WTC11 (cell line): Measurements from ENCODE around the gene ADAMTSL4. TPM values are rescaled to one million over a fixed set of nuclear protein-coding genes. Genes with fewer than 3 reads are reported as not detected.

Experiments
- ATAC-seq: fragments of 200-7000 bp; cut with Tn5 transposase; 2 replicates; pipeline ENCODE4 v1.10.0; 2021; ENCODE audit warnings: mild to moderate bottlenecking, moderate library complexity
- CTCF ChIA-PET: fragments of 300-600 bp; sonication (Branson Sonifier 250); formaldehyde crosslinking; loops from one replicate; lab custom pipeline; 2021; ENCODE audit warnings: antibody characterized with exemption; lab: Charles Lee
- POLR2A ChIA-PET: fragments of 350-600 bp; sonication (Branson Sonifier 250); formaldehyde crosslinking; loops from one replicate; lab custom pipeline; 2021; ENCODE audit warnings: antibody characterized with exemption; lab: Charles Lee
- DNase-seq: peaks from one replicate; pipeline ENCODE4 v3.0.0; 2021; ENCODE audit warnings: low spot score
- H3K27ac Mint-ChIP-seq: 2 replicates; pipeline ENCODE4 v1.8.0; 2021; ENCODE audit warnings: mixed read lengths
- H3K27me3 Mint-ChIP-seq: 2 replicates; pipeline ENCODE4 v1.8.0; 2021; ENCODE audit warnings: low read depth, mild to moderate bottlenecking, moderate library complexity, mixed read lengths
- H3K36me3 Mint-ChIP-seq: 2 replicates; pipeline ENCODE4 v1.8.0; 2021; ENCODE audit warnings: mixed read lengths
- H3K4me1 Mint-ChIP-seq: 2 replicates; pipeline ENCODE4 v1.8.0; 2022; ENCODE audit warnings: mixed read lengths
- H3K4me3 Mint-ChIP-seq: 2 replicates; pipeline ENCODE4 v1.8.0; 2021; ENCODE audit warnings: mild to moderate bottlenecking, moderate library complexity, mixed read lengths
- H3K9me3 Mint-ChIP-seq: 2 replicates; pipeline ENCODE4 v1.8.0; 2021; ENCODE audit warnings: mixed read lengths
- ELF4 ChIP-seq: sonication (generic); formaldehyde crosslinking; IDR thresholded peaks from 2 replicates; pipeline ENCODE4 v1.8.1; 2022; ENCODE audit warnings: low read depth, mild to moderate bottlenecking, moderate library complexity, missing genetic modification reagents
- EMX1 ChIP-seq: fragments of 250-450 bp; sonication (Bioruptor Pico); IDR thresholded peaks from 2 replicates; pipeline ENCODE4 v1.8.0; 2021; ENCODE audit warnings: mild to moderate bottlenecking
- FOXJ3 ChIP-seq: sonication (generic); formaldehyde crosslinking; IDR thresholded peaks from 2 replicates; pipeline ENCODE4 v1.9.0; 2021; ENCODE audit warnings: missing genetic modification reagents, mild to moderate bottlenecking, borderline replicate concordance
- JAZF1 ChIP-seq: fragments of 250-450 bp; sonication (Bioruptor Pico); IDR thresholded peaks from 2 replicates; pipeline ENCODE4 v1.9.0; 2021; ENCODE audit warnings: moderate library complexity, mild to moderate bottlenecking, inconsistent platforms
- NR1H2 ChIP-seq: sonication (generic); formaldehyde crosslinking; IDR thresholded peaks from 2 replicates; pipeline ENCODE4 v1.9.0; 2021; ENCODE audit warnings: mild to moderate bottlenecking, moderate library complexity, missing genetic modification reagents
- PREB ChIP-seq: sonication (generic); formaldehyde crosslinking; IDR thresholded peaks from 2 replicates; pipeline ENCODE4 v1.8.1; 2022; ENCODE audit warnings: mild to moderate bottlenecking, missing genetic modification reagents, moderate library complexity, borderline replicate concordance
- RELA ChIP-seq: sonication (generic); formaldehyde crosslinking; IDR thresholded peaks from 2 replicates; pipeline ENCODE4 v1.8.1; 2022; ENCODE audit warnings: missing genetic modification reagents, mild to moderate bottlenecking, borderline replicate concordance
- SP1 ChIP-seq: sonication (generic); formaldehyde crosslinking; conservative IDR thresholded peaks from 2 replicates; pipeline ENCODE4 v1.8.1; 2022; ENCODE audit warnings: missing genetic modification reagents
- ZNF425 ChIP-seq: fragments of 250-450 bp; sonication (Bioruptor Pico); conservative IDR thresholded peaks from 2 replicates; pipeline ENCODE4 v1.9.0; 2021; ENCODE audit warnings: mild to moderate bottlenecking
- ZNF532 ChIP-seq: fragments of 250-450 bp; sonication (Bioruptor Pico); IDR thresholded peaks from 2 replicates; pipeline ENCODE4 v1.9.0; 2021; ENCODE audit warnings: mild to moderate bottlenecking, borderline replicate concordance
- total RNA-seq: library from RNA; stranded (reverse); gene quantifications from 3 replicates; pipeline ENCODE4 v1.2.3, GENCODE V29; 2021
- TF ChIP-seq, protein P1 (sequence below): sonication (generic); formaldehyde crosslinking; IDR thresholded peaks from 2 replicates; pipeline ENCODE4 v1.8.1; 2023; ENCODE audit warnings: mild to moderate bottlenecking, missing genetic modification reagents, borderline replicate concordance
- TF ChIP-seq, protein P2 (sequence below): sonication (generic); formaldehyde crosslinking; IDR thresholded peaks from 2 replicates; pipeline ENCODE4 v1.8.1; 2022; ENCODE audit warnings: low read depth, mild to moderate bottlenecking, moderate library complexity, missing genetic modification reagents, borderline replicate concordance

The ADAMTSL4 gene
- total RNA-seq, 1 experiment from 2014 or later: 6.6 TPM

DNA sequence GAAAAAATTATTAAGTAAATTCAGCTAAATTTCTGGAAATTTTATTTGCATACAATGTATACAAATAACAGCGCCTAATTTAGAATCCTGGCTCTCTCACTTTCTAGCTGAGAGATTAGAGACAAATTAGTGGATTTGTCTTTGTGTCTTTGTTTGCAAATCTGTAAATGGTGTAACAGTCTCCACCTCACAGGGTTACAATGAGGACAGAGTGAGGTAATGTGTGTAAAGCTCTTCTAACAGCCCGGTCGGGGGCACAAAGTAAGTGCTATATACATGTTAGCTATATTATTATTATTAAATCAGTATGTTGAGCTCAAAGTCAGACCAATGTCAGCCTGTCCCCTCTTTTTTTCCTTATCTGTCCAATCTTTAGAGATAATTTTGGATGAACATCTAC, 5.0 kb upstream of the ADAMTSL4 start:
- Mint-ChIP-seq H3K27ac (no peak overlapping the region), H3K36me3 (no peaks in the 10 kb centered on the region), H3K9me3 (no peaks in the 10 kb centered on the region), H3K4me1 (0 out of 2 replicates have a peak, but pooled peaks cover 3% of the 10 kb centered on the region), H3K4me3 (no peak overlapping the region), H3K27me3 (peaks cover 23% of the 10 kb centered on the region)
- ChIA-PET POLR2A (interaction anchor here (1.2 kb wide), 1 partner anchor 15 kb away, joined by 3 read pairs; no protein-coding TSS in a partner anchor), CTCF (interaction anchor here (1.0 to 1.9 kb wide), 3 partner anchors 9 to 16 kb away, joined by 4 to 11 read pairs (median 7); no protein-coding TSS in a partner anchor)
- TF ChIP-seq SP1 (CRISPR knock-in tag) (no peak), NR1H2 (CRISPR knock-in tag) (no peak), ZNF425 (CRISPR knock-in tag) (no peak), ELF4 (CRISPR knock-in tag) (no peak), JAZF1 (no peak), PREB (CRISPR knock-in tag) (no peak), FOXJ3 (CRISPR knock-in tag) (no peak), RELA (CRISPR knock-in tag) (no peak), EMX1 (CRISPR knock-in tag) (no peak), ZNF532 (no peak)
- TF ChIP-seq, protein P1, sequence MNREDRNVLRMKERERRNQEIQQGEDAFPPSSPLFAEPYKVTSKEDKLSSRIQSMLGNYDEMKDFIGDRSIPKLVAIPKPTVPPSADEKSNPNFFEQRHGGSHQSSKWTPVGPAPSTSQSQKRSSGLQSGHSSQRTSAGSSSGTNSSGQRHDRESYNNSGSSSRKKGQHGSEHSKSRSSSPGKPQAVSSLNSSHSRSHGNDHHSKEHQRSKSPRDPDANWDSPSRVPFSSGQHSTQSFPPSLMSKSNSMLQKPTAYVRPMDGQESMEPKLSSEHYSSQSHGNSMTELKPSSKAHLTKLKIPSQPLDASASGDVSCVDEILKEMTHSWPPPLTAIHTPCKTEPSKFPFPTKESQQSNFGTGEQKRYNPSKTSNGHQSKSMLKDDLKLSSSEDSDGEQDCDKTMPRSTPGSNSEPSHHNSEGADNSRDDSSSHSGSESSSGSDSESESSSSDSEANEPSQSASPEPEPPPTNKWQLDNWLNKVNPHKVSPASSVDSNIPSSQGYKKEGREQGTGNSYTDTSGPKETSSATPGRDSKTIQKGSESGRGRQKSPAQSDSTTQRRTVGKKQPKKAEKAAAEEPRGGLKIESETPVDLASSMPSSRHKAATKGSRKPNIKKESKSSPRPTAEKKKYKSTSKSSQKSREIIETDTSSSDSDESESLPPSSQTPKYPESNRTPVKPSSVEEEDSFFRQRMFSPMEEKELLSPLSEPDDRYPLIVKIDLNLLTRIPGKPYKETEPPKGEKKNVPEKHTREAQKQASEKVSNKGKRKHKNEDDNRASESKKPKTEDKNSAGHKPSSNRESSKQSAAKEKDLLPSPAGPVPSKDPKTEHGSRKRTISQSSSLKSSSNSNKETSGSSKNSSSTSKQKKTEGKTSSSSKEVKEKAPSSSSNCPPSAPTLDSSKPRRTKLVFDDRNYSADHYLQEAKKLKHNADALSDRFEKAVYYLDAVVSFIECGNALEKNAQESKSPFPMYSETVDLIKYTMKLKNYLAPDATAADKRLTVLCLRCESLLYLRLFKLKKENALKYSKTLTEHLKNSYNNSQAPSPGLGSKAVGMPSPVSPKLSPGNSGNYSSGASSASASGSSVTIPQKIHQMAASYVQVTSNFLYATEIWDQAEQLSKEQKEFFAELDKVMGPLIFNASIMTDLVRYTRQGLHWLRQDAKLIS (CRISPR knock-in tag): no peak
- TF ChIP-seq, protein P2, sequence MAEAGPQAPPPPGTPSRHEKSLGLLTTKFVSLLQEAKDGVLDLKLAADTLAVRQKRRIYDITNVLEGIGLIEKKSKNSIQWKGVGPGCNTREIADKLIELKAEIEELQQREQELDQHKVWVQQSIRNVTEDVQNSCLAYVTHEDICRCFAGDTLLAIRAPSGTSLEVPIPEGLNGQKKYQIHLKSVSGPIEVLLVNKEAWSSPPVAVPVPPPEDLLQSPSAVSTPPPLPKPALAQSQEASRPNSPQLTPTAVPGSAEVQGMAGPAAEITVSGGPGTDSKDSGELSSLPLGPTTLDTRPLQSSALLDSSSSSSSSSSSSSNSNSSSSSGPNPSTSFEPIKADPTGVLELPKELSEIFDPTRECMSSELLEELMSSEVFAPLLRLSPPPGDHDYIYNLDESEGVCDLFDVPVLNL: no peak
- ATAC-seq: no peak
- DNase-seq: no peak
